Lower lobe of right lung (tissue), 2 donors: ENCODE data around the gene CELF2. TPM values are rescaled to one million over a fixed set of nuclear protein-coding genes. Genes with fewer than 3 reads are reported as not detected.

Source experiments
- ATAC-seq, 2 donors: fragments of 200-7000 bp; cut with Tn5 transposase; one replicate each; pipeline ENCODE4 v1.9.1; 2020 to 2022; ENCODE audit warnings: mild to moderate bottlenecking in 2 of 2, moderate library complexity in 2 of 2
- DNase-seq: peaks from one replicate; pipeline ENCODE4 v3.0.0-alpha.2; 2020
- H3K27ac ChIP-seq: fragments of 200-600 bp; one replicate; pipeline ENCODE4 v1.8.0; 2022
- H3K27me3 ChIP-seq: fragments of 200-600 bp; one replicate; pipeline ENCODE4 v1.8.0; 2022; ENCODE audit warnings: low read depth
- H3K36me3 ChIP-seq: fragments of 200-600 bp; one replicate; pipeline ENCODE4 v1.8.0; 2022; ENCODE audit warnings: mild to moderate bottlenecking
- H3K4me1 ChIP-seq: fragments of 200-600 bp; one replicate; pipeline ENCODE4 v1.8.0; 2022
- H3K4me3 ChIP-seq: fragments of 200-600 bp; one replicate; pipeline ENCODE4 v1.8.0; 2022; ENCODE audit warnings: mild to moderate bottlenecking
- H3K9me3 ChIP-seq: fragments of 200-600 bp; one replicate; pipeline ENCODE4 v1.8.0; 2022
- CTCF ChIP-seq: fragments of 200-600 bp; IDR thresholded peaks from one replicate; pipeline ENCODE4 v1.8.0; 2022; ENCODE audit warnings: antibody characterized with exemption, mild to moderate bottlenecking
- intact Hi-C: fragments of 100-400 bp; cut with DNase I; formaldehyde crosslinking; loops from one replicate; pipeline ENCODE4 v1.11.0; 2022
- total RNA-seq: library from RNA; stranded (reverse); fragmentation: NEBNext Ultra II Directional; extraction: Animal tissue kit (Norgen Biotek cat#: 25700); gene quantifications from one replicate; pipeline ENCODE4 v1.2.1, GENCODE V29; 2021
- donor health status: DM: no; HTN: yes; CAD: no; lungs with severe emphysema.

The CELF2 gene
- total RNA-seq, 1 donor from 2014 or later: 106 TPM

- DNase-seq (no peak), ATAC-seq (peak in 1 of 2 donors; percentile 24)
- no peak overlapping the region for H3K27ac ChIP-seq
- intact Hi-C loops: no loop called here
- H3K36me3 ChIP-seq: no peaks in the 10 kb centered on the region
- TF ChIP-seq CTCF: no peak
- H3K9me3 ChIP-seq: no peaks in the 10 kb centered on the region
- no peaks in the 10 kb centered on the region for H3K4me1 ChIP-seq
- no peak overlapping the region for H3K4me3 ChIP-seq
- H3K27me3 ChIP-seq: no peaks in the 10 kb centered on the region
Measured at GRCh38 chr10:11073410-11073809, 55.7 kb downstream of the CELF2 start.

GRCh38 chr10:11074536-11075267 lies 57.0 kb downstream of the CELF2 start:
- H3K27ac ChIP-seq: no peak overlapping the region
- no peak overlapping the region for H3K4me3 ChIP-seq
- DNase-seq (no peak), ATAC-seq (no peak)
- H3K27me3 ChIP-seq: no peaks in the 10 kb centered on the region
- intact Hi-C loops: no loop called here
- TF ChIP-seq CTCF: no peak
- H3K9me3 ChIP-seq: no peaks in the 10 kb centered on the region
- no peaks in the 10 kb centered on the region for H3K4me1 ChIP-seq
- no peaks in the 10 kb centered on the region for H3K36me3 ChIP-seq

- Histone ChIP-seq H3K4me3 (no peak overlapping the region), H3K27ac (no peak overlapping the region), H3K36me3 (no peaks in the 10 kb centered on the region), H3K9me3 (no peaks in the 10 kb centered on the region), H3K27me3 (no peaks in the 10 kb centered on the region), H3K4me1 (peaks cover 7% of the 10 kb centered on the region)
- ATAC-seq: no peak
- DNase-seq: no peak
- intact Hi-C loops: no loop called here
- TF ChIP-seq CTCF: no peak
Measured at GRCh38 chr10:11076221-11076620, 58.5 kb downstream of the CELF2 start.

GRCh38 chr10:11080564-11080984 lies 62.9 kb downstream of the CELF2 start:
- Histone ChIP-seq H3K9me3 (no peaks in the 10 kb centered on the region), H3K4me1 (peaks cover 7% of the 10 kb centered on the region), H3K27ac (no peak overlapping the region), H3K27me3 (no peaks in the 10 kb centered on the region), H3K4me3 (no peak overlapping the region), H3K36me3 (no peaks in the 10 kb centered on the region)
- ATAC-seq (no peak), DNase-seq (no peak)
- no peak for TF ChIP-seq CTCF
- intact Hi-C loops: no loop called here

GRCh38 chr10:11081408-11081807 lies 63.7 kb downstream of the CELF2 start:
- H3K36me3 ChIP-seq: no peaks in the 10 kb centered on the region
- ATAC-seq (no peak), DNase-seq (no peak)
- peaks cover 16% of the 10 kb centered on the region for H3K4me1 ChIP-seq
- no peak for TF ChIP-seq CTCF
- no peaks in the 10 kb centered on the region for H3K27me3 ChIP-seq
- H3K27ac ChIP-seq: no peak overlapping the region
- no peaks in the 10 kb centered on the region for H3K9me3 ChIP-seq
- intact Hi-C loops: no loop called here
- no peak overlapping the region for H3K4me3 ChIP-seq
